HG02642 (cell line): ENCODE data around the gene ARAP2.

Experiments
- ATAC-seq: cut with Tn5 transposase; IDR thresholded peaks from one replicate; pipeline ENCODE4 v1.9.1; 2021; ENCODE audit warnings: mild to moderate bottlenecking; ENCODE audit not compliant: unreplicated experiment, poor library complexity

The ARAP2 gene

GRCh38 chr4:36244257-36245082 is at the start of gene ARAP2:
ARAP2 (minus strand) TSS chr4:36244514; CDS start chr4:36229486, 15,028 bp downstream.
- ATAC-seq: peak; percentile 74

GRCh38 chr4:36292556-36293188 is 48.4 kb upstream of the ARAP2 start:
- ATAC-seq: no peak

GRCh38 chr4:36290641-36291040 is 46.3 kb upstream of the ARAP2 start:
- no peak for ATAC-seq

GRCh38 chr4:36288731-36289426 is 44.6 kb upstream of the ARAP2 start:
- ATAC-seq: no peak

GRCh38 chr4:36286481-36286871 is 42.2 kb upstream of the ARAP2 start:
- ATAC-seq: no peak

- peak; percentile 99 for ATAC-seq
Measured at GRCh38 chr4:36285784-36286480, 41.6 kb upstream of the ARAP2 start.

- ATAC-seq: no peak
Measured at GRCh38 chr4:36283912-36284465, 39.7 kb upstream of the ARAP2 start.

GRCh38 chr4:36282503-36283030 is 38.3 kb upstream of the ARAP2 start:
- ATAC-seq: no peak

GRCh38 chr4:36281384-36282106 is 37.2 kb upstream of the ARAP2 start, which contains the start of gene DTHD1:
DTHD1 (plus strand) TSS chr4:36281616; CDS start chr4:36281759, 143 bp downstream.
- ATAC-seq: no peak

- ATAC-seq: no peak
Measured at GRCh38 chr4:36280555-36280954, 36.2 kb upstream of the ARAP2 start.

GRCh38 chr4:36278789-36279188 is 34.5 kb upstream of the ARAP2 start:
- no peak for ATAC-seq

- peak; percentile 51 for ATAC-seq
Measured at GRCh38 chr4:36277533-36277932, 33.2 kb upstream of the ARAP2 start.

GRCh38 chr4:36274158-36274557 is 29.8 kb upstream of the ARAP2 start:
- no peak for ATAC-seq

- no peak for ATAC-seq
Measured at GRCh38 chr4:36273276-36273675, 29.0 kb upstream of the ARAP2 start.

GRCh38 chr4:36269533-36270173 is 25.3 kb upstream of the ARAP2 start:
- no peak for ATAC-seq

- no peak for ATAC-seq
Measured at GRCh38 chr4:36269101-36269500, 24.8 kb upstream of the ARAP2 start.

- no peak for ATAC-seq
Measured at GRCh38 chr4:36267486-36268268, 23.4 kb upstream of the ARAP2 start.

GRCh38 chr4:36264207-36264826 is 20.0 kb upstream of the ARAP2 start:
- no peak for ATAC-seq
